ENCODE data around the gene PRKCSH. TPM values are rescaled to one million over a fixed set of nuclear protein-coding genes. Genes with fewer than 3 reads are reported as not detected.
A peak's percentile ranks its signal among the peaks of the same experiment; 100 is the strongest.

Gene PRKCSH
- polyA plus RNA-seq, 1 of the 3 experiments (the other 2 are of a cell fraction), result 502 TPM

DNA sequence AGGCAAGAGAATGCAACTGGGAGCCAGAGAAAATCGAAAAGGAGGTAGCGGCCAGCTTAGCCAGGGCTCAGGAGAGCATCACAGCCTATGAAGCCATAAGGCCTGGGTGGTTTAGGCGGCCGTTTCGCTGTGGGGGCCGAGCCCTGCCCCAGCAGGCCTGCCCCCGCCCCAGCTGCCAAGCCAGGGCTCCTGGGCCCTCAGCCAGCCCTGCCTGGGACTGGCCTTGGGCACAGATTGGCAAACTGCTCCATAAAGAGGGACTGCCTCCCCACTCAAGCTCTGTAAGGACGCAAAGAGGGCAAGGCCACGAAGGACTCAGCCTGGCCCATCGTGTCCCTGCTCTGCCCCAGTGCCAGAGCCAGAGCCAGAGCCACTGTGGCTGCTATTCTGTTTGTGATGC, 60.0 kb downstream of the PRKCSH start:
- H3K79me2 ChIP-seq (ENCODE audit: insufficient read depth), result no peaks in the 10 kb centered on the region
- H3K27ac ChIP-seq (ENCODE audit: low read depth in 2 of 2, low read length in 1 of 2), result no peak overlapping the region
- WGBS (ENCODE audit: low lambda C conversion rate), result 96% methylated on average over 5 of the region's 10 CpGs
- no peak overlapping the region for H3K9ac ChIP-seq
- H3K36me3 ChIP-seq (replicated peaks in 1 of 2; ENCODE audit: control insufficient read depth in 1 of 2, insufficient read depth in 2 of 2, low read length in 1 of 2), result peaks cover 0 to 10% of the 10 kb centered on the region in 2 experiments
- H3F3A ChIP-seq (replicated peaks; ENCODE audit: insufficient read depth), result no peaks in the 10 kb centered on the region
- peak; percentile 14 for DNase-seq
- peaks cover 8% of the 10 kb centered on the region; the same call in 1 of the 2 replicates for H4K20me1 ChIP-seq (ENCODE audit: insufficient read depth)
- H3K9me3 ChIP-seq, result no peaks in the 10 kb centered on the region
- H3K4me3 ChIP-seq (ENCODE audit: low read depth in 2 of 2, low read length in 1 of 2), result no peak overlapping the region
- H3K27me3 ChIP-seq (ENCODE audit: insufficient read depth), result no peaks in the 10 kb centered on the region
- CTCF ChIA-PET, result interaction anchor here (0.7 to 5.0 kb wide), 7 partner anchors 10 to 93 kb away, joined by 3 to 57 read pairs (median 8); partner anchors contain the start of genes ELAVL3 and ZNF653
- H3K4me1 ChIP-seq (ENCODE audit: control insufficient read depth in 1 of 2, insufficient read depth in 2 of 2, low read depth in 1 of 2, low read length in 1 of 2), result peaks cover 0 to 3% of the 10 kb centered on the region in 2 experiments; a peak in 1 of 4 replicates
- no peak overlapping the region for H2AFZ ChIP-seq (ENCODE audit: low read depth)
- TF ChIP-seq, protein P1, sequence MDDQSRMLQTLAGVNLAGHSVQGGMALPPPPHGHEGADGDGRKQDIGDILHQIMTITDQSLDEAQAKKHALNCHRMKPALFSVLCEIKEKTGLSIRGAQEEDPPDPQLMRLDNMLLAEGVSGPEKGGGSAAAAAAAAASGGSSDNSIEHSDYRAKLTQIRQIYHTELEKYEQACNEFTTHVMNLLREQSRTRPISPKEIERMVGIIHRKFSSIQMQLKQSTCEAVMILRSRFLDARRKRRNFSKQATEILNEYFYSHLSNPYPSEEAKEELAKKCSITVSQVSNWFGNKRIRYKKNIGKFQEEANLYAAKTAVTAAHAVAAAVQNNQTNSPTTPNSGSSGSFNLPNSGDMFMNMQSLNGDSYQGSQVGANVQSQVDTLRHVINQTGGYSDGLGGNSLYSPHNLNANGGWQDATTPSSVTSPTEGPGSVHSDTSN (IDR thresholded peaks at IDR 0.05), result no peak
- TF ChIP-seq RFX5 (IDR thresholded peaks at IDR 0.05; ENCODE audit: low read length) (no peak), NFIC (IDR thresholded peaks at IDR 0.05; ENCODE audit: borderline replicate concordance) (no peak), TCF12 (IDR thresholded peaks at IDR 0.05) (no peak), GATA2 (CRISPR knock-in tag; IDR thresholded peaks at IDR 0.05) (no peak), NRF1 (IDR thresholded peaks at IDR 0.05; ENCODE audit: low read depth, low read length) (no peak), FOSL2 (IDR thresholded peaks at IDR 0.05; ENCODE audit: borderline replicate concordance, low read depth) (no peak), TAF1 (IDR thresholded peaks at IDR 0.05; ENCODE audit: borderline replicate concordance, low read depth, low read length) (no peak), MXI1 (IDR thresholded peaks at IDR 0.05; ENCODE audit: low read depth, low read length) (no peak)
- TF ChIP-seq, protein P2, sequence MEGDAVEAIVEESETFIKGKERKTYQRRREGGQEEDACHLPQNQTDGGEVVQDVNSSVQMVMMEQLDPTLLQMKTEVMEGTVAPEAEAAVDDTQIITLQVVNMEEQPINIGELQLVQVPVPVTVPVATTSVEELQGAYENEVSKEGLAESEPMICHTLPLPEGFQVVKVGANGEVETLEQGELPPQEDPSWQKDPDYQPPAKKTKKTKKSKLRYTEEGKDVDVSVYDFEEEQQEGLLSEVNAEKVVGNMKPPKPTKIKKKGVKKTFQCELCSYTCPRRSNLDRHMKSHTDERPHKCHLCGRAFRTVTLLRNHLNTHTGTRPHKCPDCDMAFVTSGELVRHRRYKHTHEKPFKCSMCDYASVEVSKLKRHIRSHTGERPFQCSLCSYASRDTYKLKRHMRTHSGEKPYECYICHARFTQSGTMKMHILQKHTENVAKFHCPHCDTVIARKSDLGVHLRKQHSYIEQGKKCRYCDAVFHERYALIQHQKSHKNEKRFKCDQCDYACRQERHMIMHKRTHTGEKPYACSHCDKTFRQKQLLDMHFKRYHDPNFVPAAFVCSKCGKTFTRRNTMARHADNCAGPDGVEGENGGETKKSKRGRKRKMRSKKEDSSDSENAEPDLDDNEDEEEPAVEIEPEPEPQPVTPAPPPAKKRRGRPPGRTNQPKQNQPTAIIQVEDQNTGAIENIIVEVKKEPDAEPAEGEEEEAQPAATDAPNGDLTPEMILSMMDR (IDR thresholded peaks at IDR 0.05), result no peak
- TF ChIP-seq, protein P3, sequence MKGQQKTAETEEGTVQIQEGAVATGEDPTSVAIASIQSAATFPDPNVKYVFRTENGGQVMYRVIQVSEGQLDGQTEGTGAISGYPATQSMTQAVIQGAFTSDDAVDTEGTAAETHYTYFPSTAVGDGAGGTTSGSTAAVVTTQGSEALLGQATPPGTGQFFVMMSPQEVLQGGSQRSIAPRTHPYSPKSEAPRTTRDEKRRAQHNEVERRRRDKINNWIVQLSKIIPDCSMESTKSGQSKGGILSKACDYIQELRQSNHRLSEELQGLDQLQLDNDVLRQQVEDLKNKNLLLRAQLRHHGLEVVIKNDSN (IDR thresholded peaks at IDR 0.05; ENCODE audit: borderline replicate concordance, low read depth), result no peak
- TF ChIP-seq, protein P4, sequence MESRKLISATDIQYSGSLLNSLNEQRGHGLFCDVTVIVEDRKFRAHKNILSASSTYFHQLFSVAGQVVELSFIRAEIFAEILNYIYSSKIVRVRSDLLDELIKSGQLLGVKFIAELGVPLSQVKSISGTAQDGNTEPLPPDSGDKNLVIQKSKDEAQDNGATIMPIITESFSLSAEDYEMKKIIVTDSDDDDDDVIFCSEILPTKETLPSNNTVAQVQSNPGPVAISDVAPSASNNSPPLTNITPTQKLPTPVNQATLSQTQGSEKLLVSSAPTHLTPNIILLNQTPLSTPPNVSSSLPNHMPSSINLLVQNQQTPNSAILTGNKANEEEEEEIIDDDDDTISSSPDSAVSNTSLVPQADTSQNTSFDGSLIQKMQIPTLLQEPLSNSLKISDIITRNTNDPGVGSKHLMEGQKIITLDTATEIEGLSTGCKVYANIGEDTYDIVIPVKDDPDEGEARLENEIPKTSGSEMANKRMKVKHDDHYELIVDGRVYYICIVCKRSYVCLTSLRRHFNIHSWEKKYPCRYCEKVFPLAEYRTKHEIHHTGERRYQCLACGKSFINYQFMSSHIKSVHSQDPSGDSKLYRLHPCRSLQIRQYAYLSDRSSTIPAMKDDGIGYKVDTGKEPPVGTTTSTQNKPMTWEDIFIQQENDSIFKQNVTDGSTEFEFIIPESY (IDR thresholded peaks at IDR 0.05; ENCODE audit: borderline replicate concordance, low read depth), result no peak
- TF ChIP-seq, protein P5, sequence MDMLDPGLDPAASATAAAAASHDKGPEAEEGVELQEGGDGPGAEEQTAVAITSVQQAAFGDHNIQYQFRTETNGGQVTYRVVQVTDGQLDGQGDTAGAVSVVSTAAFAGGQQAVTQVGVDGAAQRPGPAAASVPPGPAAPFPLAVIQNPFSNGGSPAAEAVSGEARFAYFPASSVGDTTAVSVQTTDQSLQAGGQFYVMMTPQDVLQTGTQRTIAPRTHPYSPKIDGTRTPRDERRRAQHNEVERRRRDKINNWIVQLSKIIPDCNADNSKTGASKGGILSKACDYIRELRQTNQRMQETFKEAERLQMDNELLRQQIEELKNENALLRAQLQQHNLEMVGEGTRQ (IDR thresholded peaks at IDR 0.05; ENCODE audit: borderline replicate concordance, low read depth, low read length), result no peak
- TF ChIP-seq, protein P6, sequence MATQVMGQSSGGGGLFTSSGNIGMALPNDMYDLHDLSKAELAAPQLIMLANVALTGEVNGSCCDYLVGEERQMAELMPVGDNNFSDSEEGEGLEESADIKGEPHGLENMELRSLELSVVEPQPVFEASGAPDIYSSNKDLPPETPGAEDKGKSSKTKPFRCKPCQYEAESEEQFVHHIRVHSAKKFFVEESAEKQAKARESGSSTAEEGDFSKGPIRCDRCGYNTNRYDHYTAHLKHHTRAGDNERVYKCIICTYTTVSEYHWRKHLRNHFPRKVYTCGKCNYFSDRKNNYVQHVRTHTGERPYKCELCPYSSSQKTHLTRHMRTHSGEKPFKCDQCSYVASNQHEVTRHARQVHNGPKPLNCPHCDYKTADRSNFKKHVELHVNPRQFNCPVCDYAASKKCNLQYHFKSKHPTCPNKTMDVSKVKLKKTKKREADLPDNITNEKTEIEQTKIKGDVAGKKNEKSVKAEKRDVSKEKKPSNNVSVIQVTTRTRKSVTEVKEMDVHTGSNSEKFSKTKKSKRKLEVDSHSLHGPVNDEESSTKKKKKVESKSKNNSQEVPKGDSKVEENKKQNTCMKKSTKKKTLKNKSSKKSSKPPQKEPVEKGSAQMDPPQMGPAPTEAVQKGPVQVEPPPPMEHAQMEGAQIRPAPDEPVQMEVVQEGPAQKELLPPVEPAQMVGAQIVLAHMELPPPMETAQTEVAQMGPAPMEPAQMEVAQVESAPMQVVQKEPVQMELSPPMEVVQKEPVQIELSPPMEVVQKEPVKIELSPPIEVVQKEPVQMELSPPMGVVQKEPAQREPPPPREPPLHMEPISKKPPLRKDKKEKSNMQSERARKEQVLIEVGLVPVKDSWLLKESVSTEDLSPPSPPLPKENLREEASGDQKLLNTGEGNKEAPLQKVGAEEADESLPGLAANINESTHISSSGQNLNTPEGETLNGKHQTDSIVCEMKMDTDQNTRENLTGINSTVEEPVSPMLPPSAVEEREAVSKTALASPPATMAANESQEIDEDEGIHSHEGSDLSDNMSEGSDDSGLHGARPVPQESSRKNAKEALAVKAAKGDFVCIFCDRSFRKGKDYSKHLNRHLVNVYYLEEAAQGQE (IDR thresholded peaks at IDR 0.05; ENCODE audit: low read depth, low read length), result no peak
- H3K4me2 ChIP-seq, result no peak overlapping the region
- POLR2A ChIA-PET, result no interaction called here
- H3K9me2 ChIP-seq, result no peaks in the 10 kb centered on the region

Data from SK-N-SH (cell line).